GM18867 (cell line): ENCODE measurements around the gene ZNF629.

Experiments
- ATAC-seq: cut with Tn5 transposase; IDR thresholded peaks from one replicate; pipeline ENCODE4 v1.9.1; 2021; ENCODE audit warnings: mild to moderate bottlenecking, moderate library complexity; ENCODE audit not compliant: unreplicated experiment

Gene ZNF629

GRCh38 chr16:30748634-30749445 lies 38.2 kb downstream of the ZNF629 start:
- peak; percentile 11 for ATAC-seq

GRCh38 chr16:30747799-30748633 lies 39.0 kb downstream of the ZNF629 start, which contains the start of gene PHKG2:
Gene PHKG2, plus strand, starts transcription at chr16:30748425. Its CDS starts 396 bp downstream, at chr16:30748821.
- ATAC-seq: peak; percentile 93

DNA sequence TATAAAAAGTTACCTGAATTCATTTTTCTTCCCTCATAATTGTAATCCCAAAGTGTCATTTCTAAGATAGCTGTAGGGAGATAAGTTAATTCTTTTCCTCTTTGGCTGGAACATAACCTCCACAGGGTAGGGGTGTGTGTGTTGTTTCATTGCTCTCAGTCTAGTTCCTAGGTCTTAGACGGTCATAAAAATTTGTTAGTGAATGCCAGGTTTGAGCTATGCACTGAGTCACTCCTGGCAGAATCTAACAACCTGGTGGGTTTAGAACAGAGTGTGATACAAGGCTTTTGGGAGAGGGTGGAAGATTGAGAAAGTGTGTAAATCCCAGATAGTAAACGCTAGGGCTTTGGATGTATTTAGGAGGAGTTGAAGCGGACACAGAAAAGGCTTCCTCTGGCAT lies 39.7 kb downstream of the ZNF629 start:
- ATAC-seq: no peak

GRCh38 chr16:30746638-30747175 lies 40.3 kb downstream of the ZNF629 start:
- ATAC-seq: no peak

- no peak for ATAC-seq
Measured at GRCh38 chr16:30745082-30745481, 41.9 kb downstream of the ZNF629 start.

GRCh38 chr16:30744183-30744582 lies 42.8 kb downstream of the ZNF629 start:
- no peak for ATAC-seq

DNA sequence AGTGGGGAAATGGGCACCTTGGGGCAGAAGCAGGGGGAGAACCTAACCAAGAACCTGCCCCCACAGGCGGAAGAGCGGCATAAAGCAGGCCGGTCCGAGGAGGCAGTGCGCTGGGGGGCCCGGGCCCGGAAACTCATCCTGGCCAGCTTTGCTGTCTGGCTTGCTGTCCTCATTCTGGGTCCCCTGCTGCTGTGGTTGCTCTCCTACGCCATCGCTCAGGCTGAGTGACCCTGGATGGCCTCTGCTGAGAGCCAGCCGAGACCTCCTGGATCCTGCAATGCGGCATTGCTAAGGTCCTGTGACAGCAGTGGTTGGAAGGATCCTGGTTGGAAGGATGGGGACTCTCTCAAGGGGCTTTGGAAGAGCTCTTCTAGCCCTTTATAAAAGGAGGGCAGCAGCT lies 43.3 kb downstream of the ZNF629 start:
- ATAC-seq: no peak

- ATAC-seq: no peak
Measured at GRCh38 chr16:30741461-30741914, 45.5 kb downstream of the ZNF629 start.

DNA sequence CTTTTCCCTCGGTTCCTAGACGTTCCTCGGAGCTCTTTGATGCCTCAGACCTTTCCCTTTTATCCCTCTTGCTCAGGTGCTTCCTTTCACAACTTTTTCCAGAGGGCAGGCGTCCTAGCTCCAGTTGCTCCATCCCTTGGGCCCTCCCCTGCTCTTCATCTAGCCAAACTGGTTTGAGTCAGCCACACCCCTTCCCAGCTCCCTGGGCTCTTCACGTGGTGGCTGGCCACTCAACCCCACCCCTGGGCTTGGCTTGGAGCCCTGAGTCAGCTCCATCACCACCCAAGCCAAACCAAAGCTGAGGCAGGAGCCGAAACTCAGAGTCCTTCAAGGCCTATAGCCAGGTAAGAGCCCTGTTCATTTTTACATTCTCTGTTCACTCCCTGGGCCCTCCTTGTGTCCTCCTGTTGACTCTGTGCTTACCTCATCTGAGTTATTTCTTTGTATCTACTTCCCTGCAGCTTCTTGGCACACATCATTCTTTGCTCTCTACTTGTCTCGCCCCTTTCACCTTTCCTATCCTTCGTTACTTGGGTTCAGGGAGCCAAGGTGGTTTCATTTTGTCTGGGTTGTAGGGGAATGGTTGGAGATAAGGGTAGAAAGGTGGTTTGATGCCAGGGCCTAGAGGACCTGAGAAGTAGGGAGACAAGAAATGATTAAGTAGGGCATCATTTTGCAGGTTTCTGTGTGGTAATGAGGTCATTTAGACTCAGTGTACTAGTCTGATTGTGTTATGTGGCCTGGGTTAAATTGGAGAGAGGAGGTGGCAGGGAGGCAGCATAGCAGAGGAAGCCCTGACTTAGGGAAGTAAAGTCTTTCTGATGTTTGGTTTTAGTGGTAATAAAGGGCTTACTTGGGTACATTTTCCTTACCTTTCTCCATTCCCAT lies 46.4 kb downstream of the ZNF629 start:
- ATAC-seq: no peak

DNA sequence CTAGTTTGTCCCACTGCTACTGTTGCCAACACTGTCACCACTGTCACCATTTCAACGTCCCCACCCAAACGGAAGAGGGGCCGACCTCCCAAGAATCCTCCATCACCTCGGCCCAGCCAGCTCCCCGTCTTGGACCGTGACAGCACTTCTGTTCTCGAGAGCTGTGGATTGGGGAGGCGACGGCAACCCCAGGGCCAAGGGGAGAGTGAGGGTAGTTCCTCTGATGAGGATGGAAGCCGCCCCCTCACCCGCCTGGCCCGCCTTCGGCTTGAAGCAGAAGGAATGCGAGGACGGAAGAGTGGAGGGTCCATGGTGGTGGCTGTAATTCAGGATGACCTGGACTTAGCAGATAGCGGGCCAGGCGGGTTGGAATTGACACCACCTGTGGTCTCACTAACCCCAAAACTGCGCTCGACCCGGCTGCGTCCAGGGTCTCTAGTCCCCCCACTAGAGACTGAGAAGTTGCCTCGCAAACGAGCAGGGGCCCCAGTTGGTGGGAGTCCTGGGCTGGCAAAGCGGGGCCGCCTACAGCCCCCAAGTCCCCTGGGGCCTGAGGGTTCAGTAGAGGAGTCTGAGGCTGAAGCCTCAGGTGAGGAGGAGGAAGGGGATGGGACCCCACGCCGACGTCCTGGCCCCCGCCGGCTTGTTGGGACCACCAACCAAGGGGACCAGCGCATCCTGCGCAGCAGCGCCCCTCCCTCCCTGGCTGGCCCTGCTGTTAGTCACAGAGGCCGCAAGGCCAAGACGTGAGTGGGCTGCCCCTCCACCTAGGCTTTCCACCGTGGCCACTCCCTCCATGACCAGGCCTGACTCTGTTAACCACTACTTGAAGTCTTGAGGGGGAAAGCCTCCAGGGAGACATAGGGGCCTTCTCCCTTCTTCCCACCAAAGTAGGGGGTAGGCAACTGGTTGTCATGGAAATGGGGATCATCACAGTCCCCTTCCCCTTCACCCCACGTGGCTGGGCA lies 47.7 kb downstream of the ZNF629 start:
- no peak for ATAC-seq

DNA sequence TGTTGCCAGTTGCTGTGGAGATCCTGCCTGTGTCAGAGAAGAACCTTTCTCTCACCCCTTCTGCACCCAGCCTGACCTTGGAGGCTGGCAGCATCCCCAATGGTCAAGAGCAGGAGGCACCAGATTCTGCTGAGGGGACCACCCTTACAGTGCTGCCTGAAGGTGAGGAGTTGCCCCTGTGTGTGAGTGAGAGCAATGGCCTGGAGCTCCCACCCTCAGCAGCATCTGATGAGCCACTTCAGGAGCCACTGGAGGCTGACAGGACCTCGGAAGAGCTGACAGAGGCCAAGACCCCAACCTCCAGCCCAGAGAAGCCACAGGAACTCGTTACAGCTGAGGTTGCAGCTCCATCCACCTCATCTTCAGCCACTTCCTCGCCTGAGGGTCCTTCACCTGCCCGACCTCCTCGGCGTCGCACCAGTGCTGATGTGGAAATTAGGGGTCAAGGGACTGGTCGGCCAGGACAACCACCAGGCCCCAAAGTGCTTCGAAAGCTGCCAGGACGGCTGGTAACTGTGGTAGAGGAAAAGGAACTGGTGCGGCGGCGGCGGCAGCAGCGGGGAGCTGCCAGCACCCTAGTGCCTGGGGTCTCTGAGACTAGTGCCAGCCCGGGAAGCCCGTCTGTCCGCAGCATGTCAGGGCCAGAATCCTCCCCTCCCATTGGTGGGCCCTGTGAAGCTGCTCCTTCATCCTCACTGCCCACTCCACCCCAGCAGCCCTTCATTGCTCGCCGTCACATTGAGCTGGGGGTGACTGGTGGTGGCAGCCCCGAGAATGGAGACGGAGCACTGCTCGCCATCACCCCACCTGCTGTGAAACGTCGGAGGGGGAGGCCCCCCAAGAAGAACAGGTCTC lies 49.0 kb downstream of the ZNF629 start:
- no peak for ATAC-seq

DNA sequence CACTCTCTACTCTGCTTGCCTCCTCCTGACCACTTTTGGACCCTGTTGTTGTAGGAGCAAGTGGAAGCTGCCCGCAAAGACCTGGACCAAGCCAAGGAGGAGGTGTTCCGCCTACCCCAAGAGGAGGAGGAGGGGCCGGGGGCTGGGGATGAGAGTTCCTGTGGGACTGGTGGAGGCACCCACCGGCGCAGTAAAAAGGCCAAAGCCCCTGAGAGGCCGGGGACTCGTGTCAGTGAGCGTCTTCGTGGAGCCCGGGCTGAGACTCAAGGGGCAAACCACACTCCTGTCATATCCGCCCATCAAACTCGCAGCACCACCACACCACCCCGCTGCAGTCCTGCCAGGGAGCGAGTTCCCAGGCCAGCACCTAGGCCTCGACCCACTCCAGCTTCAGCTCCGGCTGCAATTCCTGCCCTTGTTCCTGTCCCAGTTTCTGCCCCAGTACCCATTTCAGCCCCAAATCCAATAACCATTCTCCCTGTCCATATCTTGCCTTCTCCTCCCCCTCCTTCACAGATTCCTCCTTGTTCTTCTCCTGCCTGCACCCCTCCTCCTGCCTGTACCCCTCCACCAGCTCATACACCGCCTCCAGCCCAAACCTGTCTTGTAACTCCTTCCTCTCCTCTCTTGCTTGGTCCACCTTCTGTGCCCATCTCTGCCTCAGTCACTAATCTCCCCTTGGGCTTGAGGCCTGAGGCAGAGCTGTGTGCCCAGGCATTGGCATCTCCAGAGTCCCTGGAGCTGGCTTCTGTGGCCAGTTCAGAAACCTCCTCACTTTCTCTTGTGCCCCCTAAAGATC lies 49.8 kb downstream of the ZNF629 start:
- no peak for ATAC-seq

GRCh38 chr16:30731411-30731810 lies 55.6 kb downstream of the ZNF629 start:
- ATAC-seq: no peak

GRCh38 chr16:30728899-30729672 lies 57.9 kb downstream of the ZNF629 start:
- ATAC-seq: no peak
